ENCODE measurements around the gene RANBP3L. TPM values are rescaled to one million over a fixed set of nuclear protein-coding genes. Genes with fewer than 3 reads are reported as not detected.

The RANBP3L gene
- polyA plus RNA-seq, 1 donor from 2014 or later, result 2.5 TPM

DNA sequence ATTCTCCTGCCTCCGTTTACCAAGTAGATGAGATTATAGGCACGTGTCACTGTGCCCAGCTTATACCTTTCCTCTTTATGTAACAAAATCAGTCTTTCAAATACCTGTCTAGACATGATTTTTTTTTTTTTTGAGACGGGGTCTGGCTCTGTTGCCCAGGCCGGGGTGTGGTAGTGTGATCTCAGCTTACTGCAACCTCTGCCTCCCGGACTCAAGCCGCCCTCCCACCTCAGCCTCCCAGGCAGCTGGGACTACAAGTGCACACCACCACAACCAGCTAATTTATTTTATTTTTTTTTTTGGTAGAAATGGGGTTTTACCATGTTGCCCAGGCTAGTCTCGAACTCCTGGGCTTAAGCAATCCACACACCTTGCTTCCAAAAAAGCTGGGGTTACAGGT, 73.2 kb downstream of the RANBP3L start:
- Histone ChIP-seq H3K36me3 (ENCODE audit: insufficient read depth, low read length) (peaks cover 10% of the 10 kb centered on the region), H2AFZ (ENCODE audit: low read depth, low read length) (no peak overlapping the region), H3K79me2 (replicated peaks; ENCODE audit: insufficient read depth, low read length) (no peaks in the 10 kb centered on the region), H3K4me2 (ENCODE audit: low read length) (no peak overlapping the region), H3K9me3 (ENCODE audit: low read length) (no peaks in the 10 kb centered on the region), H3K27me3 (ENCODE audit: insufficient read depth, low read depth, low read length) (no peaks in the 10 kb centered on the region), H3K4me3 (ENCODE audit: low read length) (no peak overlapping the region), H3F3A (ENCODE audit: insufficient read depth, low read length, poor library complexity, severe bottlenecking) (no peaks in the 10 kb centered on the region), H3K9me2 (ENCODE audit: insufficient read depth, low read length) (no peaks in the 10 kb centered on the region), H4K20me1 (ENCODE audit: insufficient read depth) (no peaks in the 10 kb centered on the region), H3K27ac (ENCODE audit: low read length) (no peak overlapping the region), H3K9ac (ENCODE audit: low read length) (no peak overlapping the region)
- no peak for TF ChIP-seq SMC3 (conservative IDR thresholded peaks at IDR 0.05; ENCODE audit: poor library complexity)
- TF ChIP-seq EP300 (conservative IDR thresholded peaks at IDR 0.05; ENCODE audit: poor library complexity, severe bottlenecking), result no peak
- TF ChIP-seq, protein P1, sequence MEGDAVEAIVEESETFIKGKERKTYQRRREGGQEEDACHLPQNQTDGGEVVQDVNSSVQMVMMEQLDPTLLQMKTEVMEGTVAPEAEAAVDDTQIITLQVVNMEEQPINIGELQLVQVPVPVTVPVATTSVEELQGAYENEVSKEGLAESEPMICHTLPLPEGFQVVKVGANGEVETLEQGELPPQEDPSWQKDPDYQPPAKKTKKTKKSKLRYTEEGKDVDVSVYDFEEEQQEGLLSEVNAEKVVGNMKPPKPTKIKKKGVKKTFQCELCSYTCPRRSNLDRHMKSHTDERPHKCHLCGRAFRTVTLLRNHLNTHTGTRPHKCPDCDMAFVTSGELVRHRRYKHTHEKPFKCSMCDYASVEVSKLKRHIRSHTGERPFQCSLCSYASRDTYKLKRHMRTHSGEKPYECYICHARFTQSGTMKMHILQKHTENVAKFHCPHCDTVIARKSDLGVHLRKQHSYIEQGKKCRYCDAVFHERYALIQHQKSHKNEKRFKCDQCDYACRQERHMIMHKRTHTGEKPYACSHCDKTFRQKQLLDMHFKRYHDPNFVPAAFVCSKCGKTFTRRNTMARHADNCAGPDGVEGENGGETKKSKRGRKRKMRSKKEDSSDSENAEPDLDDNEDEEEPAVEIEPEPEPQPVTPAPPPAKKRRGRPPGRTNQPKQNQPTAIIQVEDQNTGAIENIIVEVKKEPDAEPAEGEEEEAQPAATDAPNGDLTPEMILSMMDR (IDR thresholded peaks at IDR 0.05; ENCODE audit: poor library complexity, severe bottlenecking), result no peak
- no peak for TF ChIP-seq TAF1 (IDR thresholded peaks at IDR 0.05; ENCODE audit: low read depth)
- TF ChIP-seq MXI1 (conservative IDR thresholded peaks at IDR 0.05; ENCODE audit: poor library complexity, severe bottlenecking), result no peak
- TF ChIP-seq POLR2AphosphoS5 (IDR thresholded peaks at IDR 0.05), result no peak
- TF ChIP-seq, protein P2, sequence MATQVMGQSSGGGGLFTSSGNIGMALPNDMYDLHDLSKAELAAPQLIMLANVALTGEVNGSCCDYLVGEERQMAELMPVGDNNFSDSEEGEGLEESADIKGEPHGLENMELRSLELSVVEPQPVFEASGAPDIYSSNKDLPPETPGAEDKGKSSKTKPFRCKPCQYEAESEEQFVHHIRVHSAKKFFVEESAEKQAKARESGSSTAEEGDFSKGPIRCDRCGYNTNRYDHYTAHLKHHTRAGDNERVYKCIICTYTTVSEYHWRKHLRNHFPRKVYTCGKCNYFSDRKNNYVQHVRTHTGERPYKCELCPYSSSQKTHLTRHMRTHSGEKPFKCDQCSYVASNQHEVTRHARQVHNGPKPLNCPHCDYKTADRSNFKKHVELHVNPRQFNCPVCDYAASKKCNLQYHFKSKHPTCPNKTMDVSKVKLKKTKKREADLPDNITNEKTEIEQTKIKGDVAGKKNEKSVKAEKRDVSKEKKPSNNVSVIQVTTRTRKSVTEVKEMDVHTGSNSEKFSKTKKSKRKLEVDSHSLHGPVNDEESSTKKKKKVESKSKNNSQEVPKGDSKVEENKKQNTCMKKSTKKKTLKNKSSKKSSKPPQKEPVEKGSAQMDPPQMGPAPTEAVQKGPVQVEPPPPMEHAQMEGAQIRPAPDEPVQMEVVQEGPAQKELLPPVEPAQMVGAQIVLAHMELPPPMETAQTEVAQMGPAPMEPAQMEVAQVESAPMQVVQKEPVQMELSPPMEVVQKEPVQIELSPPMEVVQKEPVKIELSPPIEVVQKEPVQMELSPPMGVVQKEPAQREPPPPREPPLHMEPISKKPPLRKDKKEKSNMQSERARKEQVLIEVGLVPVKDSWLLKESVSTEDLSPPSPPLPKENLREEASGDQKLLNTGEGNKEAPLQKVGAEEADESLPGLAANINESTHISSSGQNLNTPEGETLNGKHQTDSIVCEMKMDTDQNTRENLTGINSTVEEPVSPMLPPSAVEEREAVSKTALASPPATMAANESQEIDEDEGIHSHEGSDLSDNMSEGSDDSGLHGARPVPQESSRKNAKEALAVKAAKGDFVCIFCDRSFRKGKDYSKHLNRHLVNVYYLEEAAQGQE (IDR thresholded peaks at IDR 0.05; ENCODE audit: borderline replicate concordance), result no peak
- no peak for TF ChIP-seq EZH2 (IDR thresholded peaks at IDR 0.05; ENCODE audit: borderline replicate concordance, insufficient read depth, low read length, poor library complexity, severe bottlenecking)
- no peak for TF ChIP-seq RAD21 (conservative IDR thresholded peaks at IDR 0.05)

DNA sequence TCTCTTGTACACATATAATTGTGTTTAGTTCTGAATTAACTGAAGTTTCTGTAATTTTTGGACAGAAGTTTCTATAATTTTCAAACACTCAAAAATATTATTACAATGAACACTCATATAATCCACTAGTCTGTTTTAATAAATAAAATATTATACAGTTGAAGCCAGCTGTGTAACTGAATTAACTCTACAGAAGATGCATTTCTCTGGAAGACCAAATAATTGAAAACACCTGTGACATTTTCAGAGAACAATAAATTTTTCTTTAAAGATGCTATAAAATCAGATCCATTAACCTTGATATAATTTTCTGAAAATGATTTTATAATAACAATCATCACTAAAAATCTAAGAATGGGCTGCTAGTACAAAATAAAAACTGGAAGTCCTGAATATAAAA, 74.7 kb downstream of the RANBP3L start:
- Histone ChIP-seq H3K27ac (ENCODE audit: low read length) (no peak overlapping the region), H2AFZ (ENCODE audit: low read depth, low read length) (no peak overlapping the region), H3F3A (ENCODE audit: insufficient read depth, low read length, poor library complexity, severe bottlenecking) (no peaks in the 10 kb centered on the region), H3K4me3 (ENCODE audit: low read length) (no peak overlapping the region), H3K4me2 (ENCODE audit: low read length) (no peak overlapping the region), H3K9ac (ENCODE audit: low read length) (no peak overlapping the region), H4K20me1 (ENCODE audit: insufficient read depth) (no peaks in the 10 kb centered on the region), H3K27me3 (ENCODE audit: insufficient read depth, low read depth, low read length) (no peaks in the 10 kb centered on the region), H3K9me3 (ENCODE audit: low read length) (no peaks in the 10 kb centered on the region), H3K9me2 (ENCODE audit: insufficient read depth, low read length) (no peaks in the 10 kb centered on the region), H3K79me2 (replicated peaks; ENCODE audit: insufficient read depth, low read length) (no peaks in the 10 kb centered on the region), H3K36me3 (ENCODE audit: insufficient read depth, low read length) (peaks cover 10% of the 10 kb centered on the region)
- TF ChIP-seq, protein P1 (IDR thresholded peaks at IDR 0.05; ENCODE audit: poor library complexity, severe bottlenecking), result no peak
